GM18505 (cell line): Measurements from ENCODE around the gene SLBP.

Experiments
- ATAC-seq: cut with Tn5 transposase; IDR thresholded peaks from one replicate; pipeline ENCODE4 v1.9.1; 2021; ENCODE audit not compliant: unreplicated experiment
- POLR2A ChIP-seq: IDR thresholded peaks from 4 replicates; pipeline ENCODE4 v1.6.1; 2011; ENCODE audit warnings: borderline replicate concordance; ENCODE audit not compliant: insufficient read depth, insufficient read length; ENCODE audit errors: extremely low read depth

Gene SLBP

GRCh38 chr4:1743975-1744374, 31.9 kb upstream of the SLBP start:
- ATAC-seq = no peak
- no peak for TF ChIP-seq POLR2A

- TF ChIP-seq POLR2A = no peak
- ATAC-seq = no peak
Measured at GRCh38 chr4:1743551-1743950, 31.4 kb upstream of the SLBP start.

GRCh38 chr4:1741208-1741607, 29.1 kb upstream of the SLBP start:
- ATAC-seq = no peak
- no peak for TF ChIP-seq POLR2A

GRCh38 chr4:1740021-1740545, 28.0 kb upstream of the SLBP start:
- TF ChIP-seq POLR2A = no peak

GRCh38 chr4:1739358-1739757, 27.2 kb upstream of the SLBP start:
- ATAC-seq = no peak
- no peak for TF ChIP-seq POLR2A

More at GRCh38 chr4:1740021-1740545, 28.0 kb upstream of the SLBP start:
- no peak for ATAC-seq

GRCh38 chr4:1738410-1738809, 26.3 kb upstream of the SLBP start:
- TF ChIP-seq POLR2A = no peak
- ATAC-seq = no peak

GRCh38 chr4:1737666-1738065, 25.5 kb upstream of the SLBP start:
- no peak for ATAC-seq
- no peak for TF ChIP-seq POLR2A

- no peak for ATAC-seq
- no peak for TF ChIP-seq POLR2A
Measured at GRCh38 chr4:1736812-1737211, 24.7 kb upstream of the SLBP start.

- no peak for TF ChIP-seq POLR2A
- ATAC-seq = no peak
Measured at GRCh38 chr4:1735215-1735614, 23.1 kb upstream of the SLBP start.

GRCh38 chr4:1732911-1733310, 20.8 kb upstream of the SLBP start:
- no peak for TF ChIP-seq POLR2A
- no peak for ATAC-seq

- ATAC-seq = no peak
- no peak for TF ChIP-seq POLR2A
Measured at GRCh38 chr4:1731180-1731579, 19.1 kb upstream of the SLBP start.

- ATAC-seq = no peak
- no peak for TF ChIP-seq POLR2A
Measured at GRCh38 chr4:1730532-1731135, 18.5 kb upstream of the SLBP start.

GRCh38 chr4:1728061-1728980, 16.2 kb upstream of the SLBP start:
- ATAC-seq = no peak
- TF ChIP-seq POLR2A = no peak

- no peak for ATAC-seq
- TF ChIP-seq POLR2A = no peak
Measured at GRCh38 chr4:1727117-1728031, 15.3 kb upstream of the SLBP start.
